Mesenchymal stem cell (in vitro differentiated cells and primary cell): Measurements from ENCODE around the gene MEIKIN.

Experiments
- DNase-seq: peaks from one replicate; pipeline ENCODE4 v3.0.0-alpha.2; 2013
- H2AFZ ChIP-seq: one replicate; pipeline ENCODE4 v1.6.1; 2013; ENCODE audit warnings: low read depth, mild to moderate bottlenecking, control low read depth, inconsistent platforms, low read length, moderate library complexity
- H2AK5ac ChIP-seq: 2 replicates; pipeline ENCODE4 v1.6.1; 2013; ENCODE audit warnings: low read length, moderate library complexity, mild to moderate bottlenecking, inconsistent platforms; ENCODE audit not compliant: severe bottlenecking
- H2BK120ac ChIP-seq: one replicate; pipeline ENCODE4 v1.6.1; 2013; ENCODE audit warnings: low read depth, mild to moderate bottlenecking, inconsistent platforms, low read length, moderate library complexity
- H2BK12ac ChIP-seq, 2 experiments: one replicate each; pipeline ENCODE4 v1.6.1; 2013; ENCODE audit warnings: inconsistent platforms in 2 of 2, low read length in 2 of 2, mild to moderate bottlenecking in 2 of 2, moderate library complexity in 2 of 2, control low read depth in 1 of 2
- H2BK15ac ChIP-seq: one replicate; pipeline ENCODE4 v1.6.1; 2013; ENCODE audit warnings: mild to moderate bottlenecking, low read depth, inconsistent platforms; ENCODE audit not compliant: poor library complexity, severe bottlenecking
- H2BK5ac ChIP-seq: 2 replicates; pipeline ENCODE4 v1.6.1; 2013; ENCODE audit warnings: low read depth, mild to moderate bottlenecking, low read length, control low read depth, inconsistent platforms; ENCODE audit not compliant: poor library complexity, severe bottlenecking
- H3K14ac ChIP-seq, 2 experiments: one replicate each; pipeline ENCODE4 v1.6.1; 2013; ENCODE audit warnings: inconsistent platforms in 2 of 2, low read length in 2 of 2, control low read depth in 1 of 2, mild to moderate bottlenecking in 1 of 2, moderate library complexity in 1 of 2
- H3K18ac ChIP-seq, 2 experiments: one replicate each; pipeline ENCODE4 v1.6.1; 2013; ENCODE audit warnings: inconsistent platforms in 2 of 2, low read length in 2 of 2, control low read depth in 1 of 2, low read depth in 1 of 2, mild to moderate bottlenecking in 1 of 2
- H3K23ac ChIP-seq, 2 experiments: one replicate each; pipeline ENCODE4 v1.6.1; 2013; ENCODE audit warnings: inconsistent platforms in 2 of 2, low read length in 2 of 2, mild to moderate bottlenecking in 2 of 2, moderate library complexity in 2 of 2, control low read depth in 1 of 2
- H3K27ac ChIP-seq: 2 replicates; pipeline ENCODE4 v1.5.1; 2013; ENCODE audit warnings: mild to moderate bottlenecking, moderate library complexity, low read length, control low read depth, inconsistent platforms; ENCODE audit not compliant: poor library complexity, severe bottlenecking
- H3K27me3 ChIP-seq, 2 experiments: 2 replicates each; pipeline versions ENCODE4 v1.6.1 to v1.7.0; 2013; ENCODE audit warnings: low read length in 2 of 2, mild to moderate bottlenecking in 2 of 2, moderate library complexity in 2 of 2, control low read depth in 1 of 2, inconsistent platforms in 1 of 2; ENCODE audit not compliant: control insufficient read depth in 1 of 2, insufficient read depth in 1 of 2
- H3K36me3 ChIP-seq, 2 experiments: 2 replicates each; pipeline versions ENCODE4 v1.6.1 to v1.7.0; 2013; ENCODE audit warnings: low read length in 2 of 2, control low read depth in 1 of 2, inconsistent platforms in 1 of 2, low read depth in 1 of 2, mild to moderate bottlenecking in 1 of 2; ENCODE audit not compliant: insufficient read depth in 2 of 2, control insufficient read depth in 1 of 2
- H3K4ac ChIP-seq, 2 experiments: one replicate each; pipeline ENCODE4 v1.6.1; 2013; ENCODE audit warnings: inconsistent platforms in 2 of 2, low read length in 2 of 2, mild to moderate bottlenecking in 2 of 2, moderate library complexity in 2 of 2, control low read depth in 1 of 2, low read depth in 1 of 2
- H3K4me1 ChIP-seq: 2 replicates; pipeline ENCODE4 v1.6.1; 2013; ENCODE audit warnings: low read depth, low read length, control low read depth; ENCODE audit not compliant: control insufficient read depth, insufficient read depth
- H3K4me2 ChIP-seq: 2 replicates; pipeline ENCODE4 v1.6.1; 2013; ENCODE audit warnings: low read length, mild to moderate bottlenecking, inconsistent platforms; ENCODE audit not compliant: poor library complexity, severe bottlenecking
- H3K4me3 ChIP-seq, 2 experiments: 2 replicates each; pipeline versions ENCODE4 v1.5.1 to v1.7.0; 2013; ENCODE audit warnings: low read length in 2 of 2, mild to moderate bottlenecking in 2 of 2, control low read depth in 1 of 2, low read depth in 1 of 2; ENCODE audit not compliant: insufficient read depth in 1 of 2
- H3K79me1 ChIP-seq: replicated peaks from 2 replicates; pipeline ENCODE4 v1.6.1; 2013; ENCODE audit warnings: mild to moderate bottlenecking, control low read depth, low read length, inconsistent platforms; ENCODE audit not compliant: poor library complexity, severe bottlenecking
- H3K9ac ChIP-seq: 2 replicates; pipeline ENCODE4 v1.7.0; 2013; ENCODE audit warnings: mild to moderate bottlenecking, low read length, moderate library complexity
- H3K9me3 ChIP-seq: 2 replicates; pipeline ENCODE4 v1.7.0; 2013; ENCODE audit warnings: mild to moderate bottlenecking, low read length; ENCODE audit not compliant: control insufficient read depth
- H4K8ac ChIP-seq: one replicate; pipeline ENCODE4 v1.6.1; 2013; ENCODE audit warnings: inconsistent platforms, mild to moderate bottlenecking, low read length, moderate library complexity
- H4K91ac ChIP-seq: one replicate; pipeline ENCODE4 v1.6.1; 2013; ENCODE audit warnings: mild to moderate bottlenecking, low read length, inconsistent platforms
- WGBS: methylation state at CpG from one replicate; pipeline ENCODE4 v1.1.7; 2013; ENCODE audit warnings: mixed read lengths; 5-methylcytosine and 5-hydroxymethylcytosine counted together

The MEIKIN gene

GRCh38 chr5:131771692-131772091 lies 173.8 kb downstream of the MEIKIN start:
- Histone ChIP-seq H3K27ac (no peak overlapping the region), H3K18ac (no peak overlapping the region), H4K8ac (no peak overlapping the region), H2AFZ (no peak overlapping the region), H2BK5ac (no peak overlapping the region), H3K14ac (no peak overlapping the region), H3K79me1 (peaks cover 3% of the 10 kb centered on the region), H3K4me1 (peaks cover 5% of the 10 kb centered on the region), H3K4me3 (no peak overlapping the region), H2BK12ac (no peak overlapping the region), H4K91ac (no peak overlapping the region), H2BK120ac (no peak overlapping the region), H3K9me3 (no peaks in the 10 kb centered on the region), H3K4me2 (no peak overlapping the region), H3K23ac (no peak overlapping the region), H3K36me3 (peaks cover 0 to under 1% of the 10 kb centered on the region in 2 experiments), H2BK15ac (no peak overlapping the region), H3K27me3 (no peaks in the 10 kb centered on the region), H2AK5ac (no peak overlapping the region), H3K4ac (no peak overlapping the region), H3K9ac (no peak overlapping the region)
- 91% methylated on average over 3 of the region's 4 CpGs for WGBS
- no peak for DNase-seq

- Histone ChIP-seq H3K14ac (no peak overlapping the region), H2AK5ac (no peak overlapping the region), H3K4ac (no peak overlapping the region), H3K27me3 (no peaks in the 10 kb centered on the region), H3K79me1 (peaks cover 6% of the 10 kb centered on the region), H3K9ac (no peak overlapping the region), H2BK5ac (no peak overlapping the region), H3K18ac (no peak overlapping the region), H3K9me3 (no peaks in the 10 kb centered on the region), H2BK15ac (no peak overlapping the region), H4K8ac (no peak overlapping the region), H3K4me1 (peaks cover 6% of the 10 kb centered on the region), H3K4me2 (no peak overlapping the region), H3K36me3 (peaks cover 0 to 5% of the 10 kb centered on the region in 2 experiments), H2BK120ac (no peak overlapping the region), H3K27ac (no peak overlapping the region), H4K91ac (no peak overlapping the region), H3K4me3 (no peak overlapping the region), H2BK12ac (no peak overlapping the region), H2AFZ (no peak overlapping the region), H3K23ac (no peak overlapping the region)
- WGBS: 91% methylated on average over 1 of the region's 1 CpG
- peak; percentile 50 for DNase-seq
Observed at GRCh38 chr5:131769961-131770360, 175.5 kb downstream of the MEIKIN start.

GRCh38 chr5:131769336-131769735 lies 176.1 kb downstream of the MEIKIN start:
- no peaks in the 10 kb centered on the region for H3K9me3 ChIP-seq
- H3K18ac ChIP-seq: no peak overlapping the region
- H3K23ac ChIP-seq: no peak overlapping the region
- no peak overlapping the region for H4K8ac ChIP-seq
- H3K14ac ChIP-seq: no peak overlapping the region
- H3K4me3 ChIP-seq: no peak overlapping the region
- no peak overlapping the region for H2BK12ac ChIP-seq
- H3K4me2 ChIP-seq: no peak overlapping the region
- H2AFZ ChIP-seq: no peak overlapping the region
- H2BK5ac ChIP-seq: no peak overlapping the region
- no peak for DNase-seq
- H3K9ac ChIP-seq: no peak overlapping the region
- peaks cover 0 to 11% of the 10 kb centered on the region in 2 experiments for H3K36me3 ChIP-seq
- H3K27me3 ChIP-seq: no peaks in the 10 kb centered on the region
- peaks cover 7% of the 10 kb centered on the region for H3K79me1 ChIP-seq
- no peak overlapping the region for H3K27ac ChIP-seq
- H2BK15ac ChIP-seq: no peak overlapping the region
- no peak overlapping the region for H4K91ac ChIP-seq
- H2BK120ac ChIP-seq: no peak overlapping the region
- 96% methylated on average over 1 of the region's 1 CpG for WGBS
- peaks cover 7% of the 10 kb centered on the region for H3K4me1 ChIP-seq
- no peak overlapping the region for H3K4ac ChIP-seq
- H2AK5ac ChIP-seq: no peak overlapping the region

- Histone ChIP-seq H2BK12ac (no peak overlapping the region), H3K4ac (no peak overlapping the region), H2BK15ac (no peak overlapping the region), H2BK120ac (no peak overlapping the region), H2AFZ (no peak overlapping the region), H3K27ac (no peak overlapping the region), H3K18ac (no peak overlapping the region), H3K4me2 (no peak overlapping the region), H3K9me3 (no peaks in the 10 kb centered on the region), H2AK5ac (no peak overlapping the region), H3K23ac (no peak overlapping the region), H3K4me1 (peaks cover 4% of the 10 kb centered on the region), H3K27me3 (no peaks in the 10 kb centered on the region), H3K9ac (no peak overlapping the region), H4K8ac (no peak overlapping the region), H4K91ac (no peak overlapping the region), H3K36me3 (peaks cover 6 to 25% of the 10 kb centered on the region in 2 experiments), H3K79me1 (peaks cover 11% of the 10 kb centered on the region), H2BK5ac (no peak overlapping the region), H3K4me3 (no peak overlapping the region), H3K14ac (no peak overlapping the region)
- DNase-seq: no peak
Observed at GRCh38 chr5:131767891-131768290, 177.6 kb downstream of the MEIKIN start.
